Measurements from ENCODE around the gene KLF17.

KLF17 gene

GRCh38 chr1:44118682-44119081, at the start of gene KLF17:
KLF17 (plus strand) TSS chr1:44118821; CDS start chr1:44118908, 87 bp downstream.
- H3K4me3 ChIP-seq (ENCODE audit: low read depth, low read length), result no peak within 1 kb of the TSS
- TF ChIP-seq, protein P1, sequence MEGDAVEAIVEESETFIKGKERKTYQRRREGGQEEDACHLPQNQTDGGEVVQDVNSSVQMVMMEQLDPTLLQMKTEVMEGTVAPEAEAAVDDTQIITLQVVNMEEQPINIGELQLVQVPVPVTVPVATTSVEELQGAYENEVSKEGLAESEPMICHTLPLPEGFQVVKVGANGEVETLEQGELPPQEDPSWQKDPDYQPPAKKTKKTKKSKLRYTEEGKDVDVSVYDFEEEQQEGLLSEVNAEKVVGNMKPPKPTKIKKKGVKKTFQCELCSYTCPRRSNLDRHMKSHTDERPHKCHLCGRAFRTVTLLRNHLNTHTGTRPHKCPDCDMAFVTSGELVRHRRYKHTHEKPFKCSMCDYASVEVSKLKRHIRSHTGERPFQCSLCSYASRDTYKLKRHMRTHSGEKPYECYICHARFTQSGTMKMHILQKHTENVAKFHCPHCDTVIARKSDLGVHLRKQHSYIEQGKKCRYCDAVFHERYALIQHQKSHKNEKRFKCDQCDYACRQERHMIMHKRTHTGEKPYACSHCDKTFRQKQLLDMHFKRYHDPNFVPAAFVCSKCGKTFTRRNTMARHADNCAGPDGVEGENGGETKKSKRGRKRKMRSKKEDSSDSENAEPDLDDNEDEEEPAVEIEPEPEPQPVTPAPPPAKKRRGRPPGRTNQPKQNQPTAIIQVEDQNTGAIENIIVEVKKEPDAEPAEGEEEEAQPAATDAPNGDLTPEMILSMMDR (IDR thresholded peaks at IDR 0.05; ENCODE audit: insufficient read depth, low read depth, low read length, missing control alignments), result no peak
- DNase-seq (ENCODE audit: low read depth), result no peak

- H3K4me3 ChIP-seq (ENCODE audit: low read depth, low read length), result no peak overlapping the region
- DNase-seq (ENCODE audit: low read depth), result no peak
- TF ChIP-seq, protein P1 (IDR thresholded peaks at IDR 0.05; ENCODE audit: insufficient read depth, low read depth, low read length, missing control alignments), result no peak
Measured at GRCh38 chr1:44071461-44071860, 47.2 kb upstream of the KLF17 start.

GRCh38 chr1:44072204-44072603, 46.4 kb upstream of the KLF17 start:
- H3K4me3 ChIP-seq (ENCODE audit: low read depth, low read length), result no peak overlapping the region
- DNase-seq (ENCODE audit: low read depth), result no peak

DNA sequence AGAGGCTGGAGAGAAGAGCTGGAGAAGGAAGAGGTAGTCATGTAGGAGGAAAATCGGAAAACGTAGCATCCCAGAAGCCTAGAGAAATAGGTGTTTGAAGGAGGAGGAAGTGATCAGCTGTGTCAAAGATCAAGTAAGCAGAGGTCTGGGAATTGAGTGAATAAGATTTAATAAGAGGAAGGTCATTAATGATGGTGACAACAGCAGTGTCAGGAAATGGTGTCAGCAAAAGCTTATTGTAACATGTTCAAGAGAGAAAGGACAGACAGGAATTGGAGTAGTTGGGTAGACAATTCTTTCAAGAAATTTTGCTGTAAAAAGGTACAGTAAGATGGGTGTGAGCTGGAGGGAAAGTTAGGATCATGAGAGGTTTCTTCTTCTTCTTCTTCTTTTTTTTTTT, 45.8 kb upstream of the KLF17 start:
- H3K4me3 ChIP-seq (ENCODE audit: low read depth, low read length), result no peak overlapping the region
- no peak for DNase-seq (ENCODE audit: low read depth)
- TF ChIP-seq, protein P1 (IDR thresholded peaks at IDR 0.05; ENCODE audit: insufficient read depth, low read depth, low read length, missing control alignments), result no peak

More at GRCh38 chr1:44072204-44072603, 46.4 kb upstream of the KLF17 start:
- TF ChIP-seq, protein P1 (IDR thresholded peaks at IDR 0.05; ENCODE audit: insufficient read depth, low read depth, low read length, missing control alignments), result no peak

GRCh38 chr1:44073528-44073927, 45.1 kb upstream of the KLF17 start:
- no peak overlapping the region for H3K4me3 ChIP-seq (ENCODE audit: low read depth, low read length)
- DNase-seq (ENCODE audit: low read depth), result no peak
- TF ChIP-seq, protein P1 (IDR thresholded peaks at IDR 0.05; ENCODE audit: insufficient read depth, low read depth, low read length, missing control alignments), result no peak

DNA sequence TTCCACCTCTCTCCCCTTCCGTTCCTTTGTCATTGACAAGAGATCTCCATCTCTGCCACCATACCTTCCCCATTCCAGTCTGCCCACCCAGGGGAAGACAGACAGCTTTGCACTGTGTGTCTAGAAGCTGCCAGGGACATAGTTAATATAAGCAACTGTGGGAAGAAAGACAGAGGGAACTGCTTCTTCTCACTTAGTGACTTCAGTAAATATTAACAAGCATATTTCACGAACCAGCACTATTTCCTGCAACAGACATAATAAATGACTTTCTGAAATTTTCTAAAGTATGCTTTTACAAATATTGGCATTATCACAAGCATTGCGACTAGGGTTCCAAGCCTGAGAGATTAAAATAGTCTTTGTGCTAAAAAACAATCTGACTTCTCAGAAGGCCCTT, 44.2 kb upstream of the KLF17 start:
- no peak for DNase-seq (ENCODE audit: low read depth)
- TF ChIP-seq, protein P1 (IDR thresholded peaks at IDR 0.05; ENCODE audit: insufficient read depth, low read depth, low read length, missing control alignments), result no peak
- H3K4me3 ChIP-seq (ENCODE audit: low read depth, low read length), result no peak overlapping the region

DNA sequence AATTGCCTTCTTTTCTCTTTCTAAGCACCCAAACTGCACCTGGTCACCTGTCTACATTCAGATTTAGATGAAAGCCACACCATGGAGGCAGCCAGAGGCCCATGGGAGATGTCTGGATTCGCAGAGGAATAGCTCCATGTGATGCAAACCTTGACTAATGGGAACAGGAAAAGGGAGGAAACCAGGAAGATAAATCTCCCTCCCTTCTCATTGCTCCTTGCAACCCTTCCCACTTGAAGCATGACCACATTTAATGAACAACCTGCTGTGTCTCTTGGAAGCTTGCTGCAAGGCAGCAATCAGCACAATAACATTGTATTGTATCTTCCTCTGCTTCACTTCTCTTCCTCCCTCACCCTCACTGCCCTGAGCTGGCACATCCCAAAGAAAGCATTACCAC, 42.6 kb upstream of the KLF17 start:
- no peak for DNase-seq (ENCODE audit: low read depth)
- no peak overlapping the region for H3K4me3 ChIP-seq (ENCODE audit: low read depth, low read length)
- TF ChIP-seq, protein P1 (IDR thresholded peaks at IDR 0.05; ENCODE audit: insufficient read depth, low read depth, low read length, missing control alignments), result no peak

Data from GM12865 (cell line).